ENCODE data around the gene ZCCHC14. TPM values are rescaled to one million over a fixed set of nuclear protein-coding genes. Genes with fewer than 3 reads are reported as not detected.
A peak's percentile ranks its signal among the peaks of the same experiment; 100 is the strongest.

ZCCHC14 gene
- total RNA-seq, 2 experiments from 2014 or later: 5.5 to 5.7 TPM

DNA sequence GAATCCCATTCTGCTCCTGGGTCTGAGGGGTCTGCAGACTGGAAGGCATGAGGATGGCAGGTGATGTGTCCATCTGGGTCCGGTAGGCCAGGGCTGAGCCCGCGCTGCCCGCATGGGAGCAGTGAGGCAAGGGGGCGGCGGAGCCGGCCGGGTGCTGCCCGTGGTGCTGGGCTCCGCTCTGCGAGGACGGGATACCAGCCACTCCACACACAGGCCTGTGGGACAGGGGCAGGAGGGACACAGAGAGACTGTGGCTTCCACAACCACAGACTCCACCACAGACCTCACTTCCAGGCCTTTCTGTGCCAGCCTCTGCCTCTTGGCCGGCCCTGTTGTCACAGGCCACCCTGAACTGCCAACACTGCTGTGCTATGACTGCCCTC lies 75.3 kb downstream of the ZCCHC14 start:
- Mint-ChIP-seq H3K36me3 (no peaks in the 10 kb centered on the region), H3K4me1 (no peaks in the 10 kb centered on the region), H3K27me3 (no peaks in the 10 kb centered on the region), H3K9me3 (no peaks in the 10 kb centered on the region), H3K4me3 (no peak overlapping the region), H3K27ac (no peak overlapping the region)
- DNase-seq: no peak

DNA sequence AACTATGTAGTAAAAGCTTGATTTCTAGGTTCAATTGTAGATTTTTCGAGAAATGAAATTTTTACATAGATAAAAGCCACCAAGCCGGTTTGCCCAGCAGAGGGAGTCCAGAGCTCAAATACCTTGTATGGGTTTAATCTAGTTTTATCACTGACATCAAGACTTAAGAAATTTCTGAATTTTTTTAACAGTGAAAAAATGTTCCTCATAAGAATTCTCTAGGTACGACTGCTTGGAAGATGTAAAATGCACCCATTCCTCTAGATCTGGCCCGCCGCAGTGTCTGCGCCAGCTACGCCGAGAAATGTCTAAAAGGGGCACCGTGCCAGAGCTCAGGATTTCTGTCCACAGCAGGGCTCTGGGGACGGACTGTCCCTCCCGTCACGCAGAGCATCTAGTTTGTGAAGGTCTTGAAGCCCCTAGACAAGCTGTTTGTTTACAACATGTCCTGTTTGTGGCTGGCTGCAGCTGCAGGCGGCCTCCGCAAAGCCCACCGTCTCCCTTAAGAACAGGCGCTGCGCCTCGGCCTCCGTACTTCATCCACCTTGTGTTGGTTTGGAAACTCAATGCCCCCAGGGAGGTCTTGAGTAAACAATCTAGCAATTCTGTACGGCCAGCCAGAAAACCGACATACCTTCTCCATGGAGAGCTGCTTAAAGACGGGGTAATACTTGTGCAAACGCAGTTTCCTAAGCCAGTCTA lies 75.8 kb downstream of the ZCCHC14 start:
- H3K27me3 Mint-ChIP-seq: no peaks in the 10 kb centered on the region
- no peak for DNase-seq
- no peaks in the 10 kb centered on the region for H3K9me3 Mint-ChIP-seq
- H3K4me1 Mint-ChIP-seq: no peaks in the 10 kb centered on the region
- no peak overlapping the region for H3K27ac Mint-ChIP-seq
- H3K4me3 Mint-ChIP-seq: no peak overlapping the region
- H3K36me3 Mint-ChIP-seq: no peaks in the 10 kb centered on the region

DNA sequence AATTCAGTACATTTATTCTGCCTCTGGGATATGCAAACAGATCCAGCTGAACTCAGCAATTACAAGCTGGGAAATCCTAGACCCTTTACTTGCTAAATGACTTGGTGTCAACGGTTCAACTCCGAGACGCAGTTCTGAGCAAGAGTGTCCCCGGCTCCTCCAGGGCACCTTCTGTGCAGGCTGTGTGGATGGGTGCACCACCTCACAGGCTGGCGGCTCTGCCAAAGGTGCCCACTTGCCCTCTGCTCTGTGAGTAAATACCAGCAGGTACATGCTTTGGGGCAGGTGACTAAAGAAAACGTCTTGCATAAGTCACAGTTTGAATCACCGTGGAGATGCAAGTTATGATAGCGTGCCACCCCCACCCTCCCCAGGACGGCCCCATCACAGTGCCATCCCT lies 77.4 kb downstream of the ZCCHC14 start:
- no peaks in the 10 kb centered on the region for H3K9me3 Mint-ChIP-seq
- H3K27ac Mint-ChIP-seq: no peak overlapping the region
- H3K27me3 Mint-ChIP-seq: no peaks in the 10 kb centered on the region
- peaks cover 2% of the 10 kb centered on the region for H3K36me3 Mint-ChIP-seq
- no peak overlapping the region for H3K4me3 Mint-ChIP-seq
- H3K4me1 Mint-ChIP-seq: no peaks in the 10 kb centered on the region
- DNase-seq: no peak

DNA sequence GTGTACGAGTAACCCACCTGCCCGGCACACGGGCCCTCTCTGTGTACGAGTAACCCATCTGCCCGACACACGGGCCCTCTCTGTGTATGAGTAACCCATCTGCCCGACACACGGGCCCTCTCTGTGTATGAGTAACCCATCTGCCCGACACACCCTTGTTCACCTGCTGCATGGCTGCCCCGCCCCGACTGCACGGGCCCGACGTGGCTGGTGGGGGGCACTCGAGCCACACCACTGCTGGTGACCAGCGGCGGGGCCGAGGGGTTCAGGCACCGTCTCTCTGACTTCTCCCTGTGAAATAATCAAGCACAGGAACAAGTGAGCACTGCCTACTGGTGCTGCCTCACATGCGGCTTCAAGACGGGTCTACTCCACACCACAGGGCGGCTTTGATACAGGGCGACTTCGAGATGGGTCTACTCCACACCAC lies 78.6 kb downstream of the ZCCHC14 start:
- no peaks in the 10 kb centered on the region for H3K4me1 Mint-ChIP-seq
- H3K27me3 Mint-ChIP-seq: no peaks in the 10 kb centered on the region
- no peaks in the 10 kb centered on the region for H3K9me3 Mint-ChIP-seq
- no peak overlapping the region for H3K27ac Mint-ChIP-seq
- DNase-seq: no peak
- H3K36me3 Mint-ChIP-seq: peaks cover 2% of the 10 kb centered on the region
- no peak overlapping the region for H3K4me3 Mint-ChIP-seq

DNA sequence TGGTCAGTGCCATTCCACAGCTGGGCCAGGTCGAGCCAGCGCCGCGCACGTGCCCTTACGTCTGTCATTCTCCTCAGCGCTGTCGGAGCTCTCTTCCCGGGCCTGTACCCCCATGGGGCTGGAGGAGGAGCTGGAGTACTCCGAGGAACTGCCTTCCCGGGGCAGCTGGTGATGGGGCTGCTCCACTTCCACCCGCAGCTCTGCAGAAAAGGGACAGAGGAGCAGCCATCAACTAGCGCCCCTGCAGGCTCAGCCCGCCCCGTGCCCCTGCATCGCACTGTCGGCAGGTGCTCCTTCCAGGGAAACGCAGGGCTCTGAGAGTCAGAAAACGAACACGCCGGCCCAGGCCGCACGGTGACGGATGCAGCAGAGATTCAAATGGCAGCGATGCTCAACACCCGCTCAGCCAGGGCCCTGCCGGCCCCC lies 79.8 kb downstream of the ZCCHC14 start:
- H3K9me3 Mint-ChIP-seq: no peaks in the 10 kb centered on the region
- no peaks in the 10 kb centered on the region for H3K4me1 Mint-ChIP-seq
- DNase-seq: no peak
- peaks cover 5% of the 10 kb centered on the region for H3K36me3 Mint-ChIP-seq
- no peak overlapping the region for H3K27ac Mint-ChIP-seq
- H3K4me3 Mint-ChIP-seq: no peak overlapping the region
- no peaks in the 10 kb centered on the region for H3K27me3 Mint-ChIP-seq

DNA sequence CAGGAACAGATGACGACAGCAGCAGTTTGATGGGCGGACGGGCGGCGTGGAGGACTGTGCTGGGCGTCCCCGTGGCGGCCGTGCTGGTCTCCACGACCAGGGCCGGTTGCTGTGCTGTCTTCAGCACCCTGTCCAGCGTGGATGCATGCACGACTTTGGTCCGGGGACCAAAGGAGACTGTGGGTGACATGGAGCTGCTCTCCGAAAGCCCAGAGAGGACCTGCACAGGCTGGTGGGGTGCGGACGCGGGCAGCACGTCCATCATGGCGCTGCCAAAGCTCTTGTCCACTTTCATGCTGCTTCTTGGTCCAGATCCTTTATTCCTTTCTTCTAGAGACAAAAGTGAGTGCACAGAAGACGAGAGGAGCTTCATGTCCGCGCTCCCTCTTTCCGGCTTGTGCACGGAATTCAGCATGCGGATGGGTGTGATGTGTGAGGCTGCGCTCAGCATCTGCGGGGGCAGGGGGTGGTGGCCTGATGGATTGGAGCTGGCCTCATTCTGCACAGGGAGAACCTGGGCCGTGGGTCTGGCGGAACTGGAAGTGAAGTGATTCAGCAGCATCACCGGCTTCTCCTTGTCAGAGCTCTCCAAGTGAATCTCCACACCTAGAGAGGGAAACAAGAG lies 80.3 kb downstream of the ZCCHC14 start:
- Mint-ChIP-seq H3K4me1 (no peaks in the 10 kb centered on the region), H3K27ac (no peak overlapping the region), H3K36me3 (peaks cover 5% of the 10 kb centered on the region), H3K4me3 (no peak overlapping the region), H3K27me3 (no peaks in the 10 kb centered on the region), H3K9me3 (no peaks in the 10 kb centered on the region)
- DNase-seq: no peak

DNA sequence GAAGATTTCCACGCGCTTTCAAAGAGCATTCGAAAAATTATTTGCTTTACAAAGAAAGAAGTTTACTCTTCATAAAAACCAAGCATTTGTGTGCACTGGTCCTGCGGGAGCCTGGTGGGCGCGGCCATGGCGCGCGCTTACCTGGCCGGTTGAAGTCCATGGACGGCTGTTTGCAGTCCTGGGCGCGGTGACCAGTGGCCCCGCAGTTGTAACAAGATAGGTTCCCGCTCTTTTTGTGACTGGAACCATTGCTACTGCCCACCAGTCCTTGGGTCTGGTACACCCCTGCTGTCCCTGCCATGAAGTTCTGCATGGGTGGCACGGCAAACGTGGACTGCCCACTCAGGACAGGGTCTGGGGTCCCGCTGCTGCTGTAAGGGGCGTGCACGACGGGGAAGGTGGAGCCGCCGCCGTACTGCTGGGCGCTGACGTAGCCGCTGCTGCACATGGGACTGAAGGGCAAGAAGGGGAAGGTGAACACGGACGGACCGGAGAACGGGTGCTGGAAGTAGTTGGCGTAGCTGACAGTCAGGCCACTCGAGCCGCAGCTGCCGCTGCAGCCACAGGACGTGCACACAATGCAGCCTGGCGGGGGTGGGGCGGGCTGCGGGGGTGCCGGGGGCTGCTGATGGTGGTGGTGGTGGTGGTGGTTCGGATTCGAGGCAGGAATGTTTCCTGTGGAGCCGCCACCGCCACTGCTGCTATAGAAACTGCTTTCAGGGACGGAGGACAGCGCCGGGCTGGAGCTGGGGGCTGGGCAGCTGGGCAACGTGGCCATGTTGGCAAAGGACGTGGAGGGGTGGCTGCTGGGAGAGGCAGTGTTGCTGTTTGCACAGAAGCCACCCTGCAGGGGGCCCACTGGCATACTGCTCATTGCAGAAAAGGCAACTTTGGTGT lies 81.2 kb downstream of the ZCCHC14 start:
- Mint-ChIP-seq H3K4me3 (no peak overlapping the region), H3K9me3 (no peaks in the 10 kb centered on the region), H3K4me1 (no peaks in the 10 kb centered on the region), H3K36me3 (peaks cover 5% of the 10 kb centered on the region), H3K27ac (no peak overlapping the region), H3K27me3 (no peaks in the 10 kb centered on the region)
- no peak for DNase-seq

DNA sequence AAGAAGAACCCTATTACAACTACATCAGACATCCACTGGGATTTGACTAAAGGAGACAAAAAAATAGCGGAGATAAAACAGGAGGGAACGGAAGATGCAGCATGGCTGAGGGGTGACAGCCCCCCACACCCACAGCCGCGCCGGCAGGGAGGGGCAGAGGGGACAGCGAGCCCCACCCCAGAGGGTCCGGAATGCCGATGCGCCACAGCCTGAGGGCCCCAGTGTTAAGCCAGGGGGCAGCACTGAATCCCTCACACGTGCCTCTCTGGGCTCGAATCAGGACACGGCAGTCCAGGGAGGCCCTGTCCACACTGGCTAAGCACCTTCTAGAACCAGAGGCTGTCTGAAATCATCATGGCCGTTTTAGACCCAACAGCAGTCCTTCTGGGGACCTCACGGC lies 81.9 kb downstream of the ZCCHC14 start:
- H3K27ac Mint-ChIP-seq: no peak overlapping the region
- H3K36me3 Mint-ChIP-seq: peaks cover 5% of the 10 kb centered on the region
- H3K4me1 Mint-ChIP-seq: no peaks in the 10 kb centered on the region
- H3K9me3 Mint-ChIP-seq: no peaks in the 10 kb centered on the region
- no peaks in the 10 kb centered on the region for H3K27me3 Mint-ChIP-seq
- no peak overlapping the region for H3K4me3 Mint-ChIP-seq
- DNase-seq: no peak

DNA sequence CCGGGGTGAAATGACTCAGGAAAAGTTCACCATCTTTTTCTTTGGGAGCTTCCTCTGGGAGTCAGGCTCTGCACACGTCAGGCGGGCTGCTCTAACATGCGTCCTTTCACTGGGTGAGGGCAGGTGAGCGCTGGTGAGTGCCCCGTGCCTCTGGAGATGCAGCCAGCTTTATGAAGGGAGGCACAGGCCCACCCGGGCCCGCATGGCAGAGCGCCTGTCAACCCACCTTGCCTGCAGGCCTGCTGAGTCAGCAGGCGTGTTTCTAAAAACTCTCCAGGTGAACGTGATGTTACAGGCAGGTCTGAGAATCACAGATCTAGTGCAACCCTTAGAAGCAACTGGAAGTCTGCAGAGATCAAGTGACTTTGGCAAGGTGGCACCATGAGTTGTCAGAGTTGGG lies 82.3 kb downstream of the ZCCHC14 start:
- Mint-ChIP-seq H3K27me3 (no peaks in the 10 kb centered on the region), H3K27ac (no peak overlapping the region), H3K4me1 (no peaks in the 10 kb centered on the region), H3K9me3 (no peaks in the 10 kb centered on the region), H3K4me3 (no peak overlapping the region), H3K36me3 (peaks cover 7% of the 10 kb centered on the region)
- DNase-seq: no peak

DNA sequence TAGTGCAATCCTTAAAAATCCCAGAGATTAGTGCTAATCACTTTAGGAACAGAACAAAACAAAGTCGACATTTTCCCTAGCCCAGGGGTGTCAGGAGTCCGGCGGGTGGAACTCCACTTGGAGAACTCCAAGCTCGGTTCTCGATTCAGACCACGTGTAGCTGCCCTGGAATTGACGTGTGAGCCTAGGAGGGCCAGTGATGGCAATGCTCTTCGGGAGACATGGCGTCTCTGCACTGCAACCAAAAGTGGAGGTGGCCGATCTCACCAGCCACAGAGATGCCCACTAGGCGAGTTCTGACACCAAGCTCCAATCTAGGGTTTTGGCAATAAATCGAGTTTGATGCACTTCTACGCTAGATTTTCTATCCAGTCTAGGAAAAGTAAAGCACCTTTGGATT lies 83.0 kb downstream of the ZCCHC14 start:
- no peak overlapping the region for H3K4me3 Mint-ChIP-seq
- no peak overlapping the region for H3K27ac Mint-ChIP-seq
- H3K36me3 Mint-ChIP-seq: peaks cover 10% of the 10 kb centered on the region
- H3K9me3 Mint-ChIP-seq: no peaks in the 10 kb centered on the region
- H3K4me1 Mint-ChIP-seq: no peaks in the 10 kb centered on the region
- no peak for DNase-seq
- no peaks in the 10 kb centered on the region for H3K27me3 Mint-ChIP-seq

DNA sequence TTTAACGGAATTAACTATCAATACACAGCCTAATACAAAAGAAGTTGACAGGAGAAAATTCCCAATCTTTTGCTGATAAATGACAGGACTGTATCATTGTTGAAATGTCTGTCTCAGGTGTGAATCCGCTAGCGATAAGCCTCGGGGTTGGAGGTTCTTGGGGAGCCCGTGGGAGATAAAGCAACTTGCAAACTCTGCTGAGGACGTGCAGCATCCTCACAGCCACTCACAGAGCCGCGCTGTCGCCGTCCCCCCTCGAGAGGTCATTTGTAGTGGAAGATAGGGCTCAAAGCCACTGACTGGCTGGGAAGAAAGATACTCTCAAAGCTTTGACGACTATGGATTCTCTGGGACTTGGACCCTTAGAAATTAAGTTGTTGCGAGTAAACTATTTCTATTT lies 83.7 kb downstream of the ZCCHC14 start:
- H3K4me3 Mint-ChIP-seq: no peak overlapping the region
- no peaks in the 10 kb centered on the region for H3K9me3 Mint-ChIP-seq
- H3K27ac Mint-ChIP-seq: peak overlapping the region; percentile 15
- no peaks in the 10 kb centered on the region for H3K27me3 Mint-ChIP-seq
- peaks cover 10% of the 10 kb centered on the region for H3K36me3 Mint-ChIP-seq
- DNase-seq: no peak
- no peaks in the 10 kb centered on the region for H3K4me1 Mint-ChIP-seq

DNA sequence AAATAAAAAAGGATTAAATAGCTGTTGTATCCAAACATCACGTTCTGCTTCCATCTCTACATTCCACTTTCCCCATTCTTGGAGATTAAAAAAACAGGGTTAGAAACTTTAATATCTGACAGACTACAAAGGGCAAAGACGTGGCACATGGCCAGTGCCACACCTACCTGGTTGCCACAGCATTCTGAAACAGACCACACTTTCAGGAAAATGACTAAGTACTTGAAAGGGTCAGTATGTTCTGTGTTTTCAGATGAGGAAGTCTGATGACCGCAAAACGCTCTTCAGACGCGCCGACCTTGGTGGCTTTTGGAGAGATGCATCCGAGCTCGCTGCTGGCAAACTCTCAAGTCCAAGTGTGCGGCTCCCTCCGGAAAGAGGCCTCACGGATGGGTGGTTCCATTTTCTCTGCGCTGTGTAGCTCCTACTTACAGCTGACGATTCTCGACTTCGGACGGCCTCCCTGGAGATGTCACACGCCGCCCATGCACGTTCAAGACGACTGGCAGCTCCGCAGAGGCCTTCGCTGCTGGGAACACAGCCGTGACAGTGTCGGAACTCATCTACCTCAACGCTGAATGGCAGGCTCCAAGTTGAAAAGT lies 85.2 kb downstream of the ZCCHC14 start:
- H3K4me3 Mint-ChIP-seq: no peak overlapping the region
- no peak for DNase-seq
- no peaks in the 10 kb centered on the region for H3K9me3 Mint-ChIP-seq
- H3K36me3 Mint-ChIP-seq: peaks cover 13% of the 10 kb centered on the region
- H3K4me1 Mint-ChIP-seq: no peaks in the 10 kb centered on the region
- no peaks in the 10 kb centered on the region for H3K27me3 Mint-ChIP-seq
- no peak overlapping the region for H3K27ac Mint-ChIP-seq

DNA sequence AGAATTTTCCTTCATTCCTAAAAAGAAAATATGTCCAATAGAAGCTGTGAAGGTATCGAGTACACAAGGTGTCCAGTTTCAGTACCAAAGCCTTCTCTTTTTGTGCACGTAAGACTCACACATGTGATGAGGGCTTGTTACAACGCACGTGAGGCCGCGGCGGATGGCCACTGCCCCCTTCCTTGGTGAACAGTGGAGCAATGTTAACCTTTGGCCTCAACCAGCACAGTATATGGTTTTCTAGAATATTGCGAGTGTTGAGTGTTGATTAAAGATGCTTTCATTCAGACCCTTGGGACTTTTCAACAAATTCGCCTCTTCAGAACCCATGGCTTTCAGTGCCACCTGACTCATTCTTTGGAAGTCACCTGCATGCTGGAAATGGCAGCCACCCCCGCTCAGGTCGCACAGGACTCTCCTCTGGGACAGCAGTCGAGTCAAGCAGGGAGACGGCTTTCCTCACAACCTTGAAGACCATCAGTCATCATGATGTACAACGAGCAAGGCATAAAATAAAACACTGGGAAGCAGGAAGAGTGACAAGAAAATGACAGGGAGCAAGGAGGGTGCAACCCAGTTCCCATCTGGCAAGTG lies 86.2 kb downstream of the ZCCHC14 start:
- H3K27me3 Mint-ChIP-seq: no peaks in the 10 kb centered on the region
- no peak overlapping the region for H3K4me3 Mint-ChIP-seq
- H3K27ac Mint-ChIP-seq: peak overlapping the region; percentile 64
- DNase-seq: no peak
- H3K36me3 Mint-ChIP-seq: peaks cover 13% of the 10 kb centered on the region
- no peaks in the 10 kb centered on the region for H3K4me1 Mint-ChIP-seq
- no peaks in the 10 kb centered on the region for H3K9me3 Mint-ChIP-seq

DNA sequence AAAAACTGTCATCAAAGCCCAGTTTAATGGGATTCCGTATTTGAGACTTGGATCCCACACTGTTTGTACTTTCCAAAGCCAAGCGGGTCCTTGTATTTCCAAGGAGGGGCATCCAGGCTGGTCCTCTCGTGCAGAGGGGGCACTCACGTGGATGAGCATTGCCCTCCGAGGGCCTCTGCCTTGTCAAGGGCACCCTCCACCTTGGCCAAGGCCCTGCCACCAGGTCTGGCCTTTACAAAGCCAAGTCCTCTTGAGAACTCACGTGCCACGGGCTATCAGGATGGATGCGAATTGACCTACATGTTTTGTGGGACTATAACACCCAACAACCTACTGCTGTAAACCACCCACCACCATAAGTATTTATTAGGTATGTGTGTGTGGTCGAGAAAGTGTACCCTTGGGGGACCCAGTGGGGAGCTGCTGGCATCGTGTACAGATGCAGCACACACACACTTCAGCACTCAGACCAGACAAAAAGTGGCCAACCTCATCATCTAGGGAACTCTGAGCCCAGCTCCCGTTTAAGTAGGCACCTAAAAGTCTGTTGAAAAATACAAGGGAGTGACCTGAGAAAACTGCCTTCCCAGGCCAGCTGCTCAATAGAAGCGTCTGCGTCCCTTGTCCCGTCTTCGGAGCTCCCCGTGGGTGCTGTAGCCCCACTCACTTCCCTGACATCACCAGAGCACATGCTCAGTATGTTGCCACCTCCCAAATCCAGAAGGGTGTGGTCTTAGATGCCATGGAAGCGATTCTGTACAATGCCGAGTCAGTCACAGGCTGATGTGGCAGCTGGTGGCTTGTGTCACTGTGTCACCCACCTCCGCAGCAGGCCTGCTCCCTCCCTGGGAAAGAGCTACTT lies 87.8 kb downstream of the ZCCHC14 start:
- no peaks in the 10 kb centered on the region for H3K9me3 Mint-ChIP-seq
- DNase-seq: no peak
- peaks cover 11% of the 10 kb centered on the region for H3K36me3 Mint-ChIP-seq
- no peak overlapping the region for H3K4me3 Mint-ChIP-seq
- no peaks in the 10 kb centered on the region for H3K4me1 Mint-ChIP-seq
- no peaks in the 10 kb centered on the region for H3K27me3 Mint-ChIP-seq
- H3K27ac Mint-ChIP-seq: no peak overlapping the region
